ENCODE results near the gene HNRNPUL1.

DNA sequence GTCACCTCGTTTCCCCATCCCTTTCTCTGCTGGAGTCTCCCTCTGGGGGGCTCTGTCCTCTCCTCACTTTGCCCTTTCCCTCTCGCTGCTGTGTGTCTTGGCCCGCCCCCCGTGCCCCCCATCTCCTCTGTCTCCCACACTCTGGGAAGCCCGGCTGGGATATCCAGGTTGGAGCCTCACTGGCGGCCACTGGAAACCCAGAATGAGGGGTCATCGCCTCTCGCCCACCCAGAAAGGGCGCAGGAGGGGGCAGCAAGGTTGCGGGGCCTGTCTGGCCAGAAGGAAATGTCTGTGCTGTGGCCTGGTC lies 61.4 kb downstream of the HNRNPUL1 start:
- TF ChIP-seq, protein P1, sequence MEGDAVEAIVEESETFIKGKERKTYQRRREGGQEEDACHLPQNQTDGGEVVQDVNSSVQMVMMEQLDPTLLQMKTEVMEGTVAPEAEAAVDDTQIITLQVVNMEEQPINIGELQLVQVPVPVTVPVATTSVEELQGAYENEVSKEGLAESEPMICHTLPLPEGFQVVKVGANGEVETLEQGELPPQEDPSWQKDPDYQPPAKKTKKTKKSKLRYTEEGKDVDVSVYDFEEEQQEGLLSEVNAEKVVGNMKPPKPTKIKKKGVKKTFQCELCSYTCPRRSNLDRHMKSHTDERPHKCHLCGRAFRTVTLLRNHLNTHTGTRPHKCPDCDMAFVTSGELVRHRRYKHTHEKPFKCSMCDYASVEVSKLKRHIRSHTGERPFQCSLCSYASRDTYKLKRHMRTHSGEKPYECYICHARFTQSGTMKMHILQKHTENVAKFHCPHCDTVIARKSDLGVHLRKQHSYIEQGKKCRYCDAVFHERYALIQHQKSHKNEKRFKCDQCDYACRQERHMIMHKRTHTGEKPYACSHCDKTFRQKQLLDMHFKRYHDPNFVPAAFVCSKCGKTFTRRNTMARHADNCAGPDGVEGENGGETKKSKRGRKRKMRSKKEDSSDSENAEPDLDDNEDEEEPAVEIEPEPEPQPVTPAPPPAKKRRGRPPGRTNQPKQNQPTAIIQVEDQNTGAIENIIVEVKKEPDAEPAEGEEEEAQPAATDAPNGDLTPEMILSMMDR (IDR thresholded peaks at IDR 0.05), result no peak
- no peak for TF ChIP-seq POLR2A (IDR thresholded peaks at IDR 0.05)
